ENCODE results near the gene TGFA.

- TF ChIP-seq, protein P1, sequence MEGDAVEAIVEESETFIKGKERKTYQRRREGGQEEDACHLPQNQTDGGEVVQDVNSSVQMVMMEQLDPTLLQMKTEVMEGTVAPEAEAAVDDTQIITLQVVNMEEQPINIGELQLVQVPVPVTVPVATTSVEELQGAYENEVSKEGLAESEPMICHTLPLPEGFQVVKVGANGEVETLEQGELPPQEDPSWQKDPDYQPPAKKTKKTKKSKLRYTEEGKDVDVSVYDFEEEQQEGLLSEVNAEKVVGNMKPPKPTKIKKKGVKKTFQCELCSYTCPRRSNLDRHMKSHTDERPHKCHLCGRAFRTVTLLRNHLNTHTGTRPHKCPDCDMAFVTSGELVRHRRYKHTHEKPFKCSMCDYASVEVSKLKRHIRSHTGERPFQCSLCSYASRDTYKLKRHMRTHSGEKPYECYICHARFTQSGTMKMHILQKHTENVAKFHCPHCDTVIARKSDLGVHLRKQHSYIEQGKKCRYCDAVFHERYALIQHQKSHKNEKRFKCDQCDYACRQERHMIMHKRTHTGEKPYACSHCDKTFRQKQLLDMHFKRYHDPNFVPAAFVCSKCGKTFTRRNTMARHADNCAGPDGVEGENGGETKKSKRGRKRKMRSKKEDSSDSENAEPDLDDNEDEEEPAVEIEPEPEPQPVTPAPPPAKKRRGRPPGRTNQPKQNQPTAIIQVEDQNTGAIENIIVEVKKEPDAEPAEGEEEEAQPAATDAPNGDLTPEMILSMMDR (IDR thresholded peaks at IDR 0.05) = no peak
- TF ChIP-seq EZH2 (IDR thresholded peaks at IDR 0.05) = no peak
- TF ChIP-seq EZH2phosphoT487 (IDR thresholded peaks at IDR 0.05) = no peak
Measured at GRCh38 chr2:70516596-70516995, 37.0 kb downstream of the TGFA start.
